Activated CD8-positive, alpha-beta memory T cell treated with anti-CD3 and anti-CD28 coated beads for 48 hours (primary cell): ENCODE measurements around the gene NBPF12.
"Not testable (repeated sequence)": the region's sequence is repeated elsewhere in the genome, so short reads cannot be mapped to it uniquely, and the experiment has no call there.

Experiments used
- DNase-seq, 3 experiments: peaks; one replicate each; pipeline ENCODE4 v3.0.0-alpha.2; 2020; ENCODE audit warnings: low read depth in 2 of 3, low spot score in 2 of 3

NBPF12 gene

DNA sequence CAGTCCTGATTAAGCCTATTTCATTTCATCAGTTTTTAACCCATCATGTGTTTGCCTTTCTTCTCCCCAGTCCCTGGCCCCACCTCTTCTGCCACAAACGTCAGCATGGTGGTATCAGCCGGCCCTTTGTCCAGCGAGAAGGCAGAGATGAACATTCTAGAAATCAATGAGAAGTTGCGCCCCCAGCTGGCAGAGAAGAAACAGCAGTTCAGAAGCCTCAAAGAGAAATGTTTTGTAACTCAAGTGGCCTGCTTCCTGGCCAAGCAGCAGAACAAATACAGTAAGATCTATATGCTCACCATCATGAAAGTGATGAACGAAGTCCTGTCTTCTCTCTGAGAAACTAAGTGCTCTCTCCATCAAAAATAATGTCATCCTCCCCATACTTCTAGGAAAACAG is 34.6 kb downstream of the NBPF12 start:
- DNase-seq, result not testable (repeated sequence)

DNA sequence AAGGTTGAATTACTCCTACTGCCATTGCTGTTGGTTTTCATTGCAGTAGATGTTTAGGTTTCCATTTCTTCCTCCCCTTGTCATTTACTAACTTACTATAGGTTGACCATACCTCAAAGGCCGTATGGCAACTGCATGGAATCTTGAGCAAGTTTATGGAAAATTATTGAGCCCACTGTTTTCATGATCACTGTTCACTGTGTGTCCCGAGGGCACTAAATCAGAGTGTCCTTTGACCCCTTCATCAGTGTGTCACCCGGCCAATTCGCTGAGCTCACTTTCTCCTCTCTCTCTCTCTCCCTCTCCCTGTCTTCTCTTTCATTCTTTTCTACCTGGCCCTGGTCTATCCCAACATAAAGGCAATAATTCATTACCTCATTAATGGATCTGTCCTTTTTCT is 47.7 kb downstream of the NBPF12 start:
- not testable (repeated sequence) for DNase-seq

DNA sequence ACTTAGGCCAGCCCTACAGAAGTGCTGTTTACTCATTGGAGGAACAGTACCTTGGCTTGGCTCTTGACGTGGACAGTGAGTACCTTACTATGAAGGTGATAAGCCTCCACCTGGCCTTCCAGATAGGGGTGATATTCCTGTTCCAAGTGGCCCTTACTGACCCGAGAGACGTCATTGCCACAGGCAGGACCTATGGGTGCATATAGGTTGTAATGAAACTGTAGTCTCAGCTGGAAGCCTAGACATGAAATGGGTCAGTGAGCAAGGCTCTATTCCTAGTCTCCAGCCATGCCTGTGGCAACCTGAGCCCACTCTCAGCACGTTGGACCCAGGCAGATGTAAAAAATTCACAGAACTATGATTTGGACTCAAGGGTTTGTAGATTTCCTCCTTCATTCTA is 48.3 kb downstream of the NBPF12 start:
- not testable (repeated sequence) for DNase-seq

DNA sequence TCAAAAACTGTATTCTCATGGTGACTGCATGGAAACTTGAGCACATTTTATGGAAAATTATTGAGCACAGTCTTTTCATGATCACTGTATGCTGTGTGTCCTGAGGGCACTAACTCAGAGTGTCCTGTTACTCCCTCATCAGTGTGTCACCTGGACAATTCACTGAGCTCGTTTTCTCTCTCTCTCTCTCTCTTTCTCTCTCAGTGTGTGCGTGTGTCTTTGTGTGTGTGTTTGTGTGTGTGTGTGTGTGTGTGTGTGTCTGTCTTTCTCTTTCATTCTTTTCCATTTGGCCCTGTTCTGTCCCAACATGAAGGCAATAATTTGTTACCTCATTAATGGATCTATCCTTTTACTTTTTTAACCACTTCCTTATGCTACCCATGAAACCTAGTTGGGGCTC is 49.4 kb downstream of the NBPF12 start:
- DNase-seq, result not testable (repeated sequence)

DNA sequence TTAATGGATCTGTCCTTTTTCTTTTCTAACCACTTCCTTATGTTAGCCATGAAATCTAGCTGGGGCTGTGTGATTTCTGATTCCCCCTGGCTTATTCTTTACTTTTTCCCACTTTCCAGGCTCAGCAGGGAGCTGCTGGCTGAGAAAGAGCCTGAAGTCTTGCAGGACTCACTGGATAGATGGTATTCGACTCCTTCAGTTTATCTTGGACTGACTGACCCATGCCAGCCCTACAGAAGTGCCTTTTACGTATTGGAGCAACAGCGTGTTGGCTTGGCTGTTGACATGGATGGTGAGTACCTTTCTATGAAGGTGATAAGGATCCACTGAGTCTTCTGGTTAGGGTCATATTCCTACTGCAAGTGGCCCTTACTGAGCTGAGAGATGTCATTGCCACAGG is 51.3 kb downstream of the NBPF12 start:
- not testable (repeated sequence) for DNase-seq

DNA sequence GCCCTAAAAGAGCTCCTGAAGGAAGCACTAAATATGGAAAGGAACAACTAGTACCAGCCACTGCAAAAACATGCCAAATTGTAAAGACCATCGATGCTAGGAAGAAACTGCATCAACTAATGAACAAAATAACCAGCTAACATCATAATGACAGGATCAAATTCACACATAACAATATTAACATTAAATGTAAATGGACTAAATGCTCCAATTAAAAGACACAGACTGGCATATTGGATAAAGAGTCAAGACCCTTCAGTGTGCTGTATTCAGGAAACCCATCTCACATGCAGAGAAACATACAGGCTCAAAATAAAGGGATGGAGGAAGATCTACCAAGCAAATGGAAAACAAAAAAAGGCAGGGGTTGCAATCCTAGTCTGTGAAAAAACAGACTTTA is 70.4 kb downstream of the NBPF12 start:
- DNase-seq, result not testable (repeated sequence)

DNA sequence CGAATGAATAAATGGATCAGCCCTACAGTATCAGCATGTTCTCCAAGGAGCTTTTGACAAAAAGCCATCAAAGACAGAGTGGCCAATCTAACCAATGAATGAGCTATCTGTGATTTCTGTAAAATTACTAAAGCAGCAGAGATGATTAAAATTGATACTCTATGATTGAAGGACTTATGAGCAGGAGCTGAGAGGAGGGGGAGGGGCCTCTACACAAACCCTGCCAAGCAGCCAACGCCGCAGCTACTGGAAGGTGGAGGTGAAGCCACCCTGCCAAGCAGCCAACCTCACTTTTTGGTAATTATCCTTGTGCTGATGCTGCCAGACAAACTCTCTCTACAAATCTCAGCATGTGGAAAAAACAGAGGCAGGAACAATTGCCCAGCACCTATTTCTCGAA is 88.9 kb downstream of the NBPF12 start:
- DNase-seq, result not testable (repeated sequence)

DNA sequence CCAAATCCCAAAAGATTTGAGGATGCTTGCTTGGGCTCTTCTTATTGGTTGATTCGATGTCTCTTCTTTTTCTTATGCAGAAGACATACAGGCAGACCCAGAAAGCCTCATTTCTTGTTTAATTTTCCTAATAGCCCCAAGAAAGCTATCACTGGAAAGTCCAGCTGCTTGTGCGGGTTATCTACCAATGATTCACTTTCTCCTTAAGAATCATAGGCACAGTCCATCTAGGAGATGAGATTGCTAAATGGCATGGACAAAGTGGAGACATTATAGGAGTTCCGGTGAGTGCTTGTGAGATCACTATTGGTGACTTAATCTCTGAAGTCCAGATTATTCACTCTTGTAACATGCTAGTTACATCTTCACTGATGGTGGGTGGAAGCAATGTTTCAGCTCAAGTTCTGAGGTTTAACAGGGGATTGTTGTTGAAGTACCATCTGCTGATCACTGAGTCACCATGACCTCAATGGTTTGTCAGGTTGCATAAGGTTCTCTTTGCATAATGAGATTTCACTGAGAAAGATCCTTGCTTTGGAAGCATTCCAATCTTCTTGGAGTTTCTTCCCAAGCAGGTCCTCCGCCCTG is 92.0 kb downstream of the NBPF12 start:
- not testable (repeated sequence) for DNase-seq

DNA sequence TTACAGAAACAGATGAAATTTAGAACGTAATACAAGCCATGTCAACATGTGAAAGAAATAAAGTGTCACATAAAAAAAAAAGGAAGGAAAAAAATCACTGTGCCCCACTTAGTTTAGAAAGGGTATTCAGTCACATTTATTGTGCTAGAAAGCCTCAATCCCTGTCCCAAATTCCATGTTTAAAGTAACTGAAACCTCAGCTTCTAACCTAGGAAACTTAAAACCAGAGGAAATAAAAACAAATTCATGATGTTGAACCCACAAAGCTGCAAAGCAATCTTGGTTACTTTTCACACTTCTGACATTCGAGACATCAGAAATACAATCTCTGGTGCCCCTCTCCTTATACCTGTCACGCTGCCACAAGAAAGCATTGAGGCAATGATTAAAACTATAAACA is 101.8 kb downstream of the NBPF12 start:
- no peak for DNase-seq

DNA sequence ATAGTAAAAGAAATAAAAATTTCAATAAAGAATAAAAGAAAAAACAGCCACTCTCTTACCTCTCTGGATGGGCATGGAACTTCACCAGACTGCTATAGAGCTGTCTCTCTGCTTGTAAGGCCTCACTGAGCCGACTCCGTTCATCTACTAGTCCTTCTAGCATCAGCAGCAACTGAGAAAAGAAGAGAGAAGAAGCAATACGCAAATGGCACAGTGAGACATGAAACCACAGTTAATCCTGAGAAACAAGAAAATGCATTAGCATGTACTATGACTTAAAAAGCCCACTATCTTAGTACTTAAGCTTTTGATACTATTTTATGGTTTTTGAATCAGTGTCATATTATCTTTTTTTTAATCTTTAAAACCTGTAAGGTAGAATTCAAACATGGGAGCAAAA is 104.8 kb downstream of the NBPF12 start:
- DNase-seq, result not testable (repeated sequence)

DNA sequence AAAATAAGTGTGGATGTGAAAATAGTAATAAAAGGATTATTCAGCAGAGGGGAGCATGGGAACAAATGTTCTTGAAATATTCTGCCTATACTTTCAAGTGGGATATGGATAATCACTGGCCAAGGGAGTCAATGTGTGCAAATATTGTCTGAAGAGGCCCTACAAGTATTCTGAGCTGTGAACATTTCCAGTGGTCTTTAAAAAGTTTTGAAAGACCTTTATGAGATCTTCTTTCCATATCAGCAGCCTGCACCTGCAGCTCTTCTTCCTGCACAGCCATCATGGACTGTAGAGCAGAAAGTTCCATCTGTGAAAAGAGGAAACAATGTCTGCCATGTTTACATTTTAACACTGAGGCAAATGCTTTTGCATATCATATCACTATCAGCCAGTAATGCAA is 106.4 kb downstream of the NBPF12 start:
- DNase-seq, result not testable (repeated sequence)
